Measurements from ENCODE around the gene PEMT. TPM values are rescaled to one million over a fixed set of nuclear protein-coding genes. Genes with fewer than 3 reads are reported as not detected.

Gene PEMT
- total RNA-seq, 1 experiment from 2014 or later, result 39.8 TPM

DNA sequence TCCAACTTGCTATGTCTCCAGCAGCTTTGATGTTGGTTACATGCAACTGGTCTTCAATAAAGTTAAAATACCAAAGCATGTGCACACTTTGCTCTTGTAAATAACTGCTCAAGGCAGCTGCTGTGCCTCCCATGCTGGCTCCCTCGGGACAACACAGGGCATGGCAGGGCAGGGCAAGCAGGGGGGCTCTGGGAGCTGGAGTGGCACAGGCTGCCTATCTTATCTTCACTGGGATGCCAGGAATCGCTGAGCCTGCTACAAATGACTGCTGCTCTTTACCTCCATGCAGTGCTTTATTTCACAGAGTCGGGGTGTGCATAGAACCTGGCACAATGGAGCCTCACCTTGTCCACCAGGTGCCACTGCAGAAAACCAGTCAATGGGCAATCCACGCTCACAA, 21.8 kb downstream of the PEMT start:
- no TSS peak for BruUV-seq (replicated peaks)
- Histone ChIP-seq H3K9me3 (ENCODE audit: low read depth, low read length, poor library complexity, severe bottlenecking) (no peaks in the 10 kb centered on the region), H3K36me3 (ENCODE audit: insufficient read depth, low read length, poor library complexity, severe bottlenecking) (no peaks in the 10 kb centered on the region), H3K27ac (ENCODE audit: low read depth, low read length, poor library complexity, severe bottlenecking) (no peak overlapping the region), H3K4me3 (ENCODE audit: low read depth, low read length, poor library complexity, severe bottlenecking) (no peak overlapping the region), H3K4me1 (ENCODE audit: insufficient read depth, low read length, poor library complexity, severe bottlenecking) (no peaks in the 10 kb centered on the region), H3K27me3 (replicated peaks; ENCODE audit: insufficient read depth, low read depth, low read length, poor library complexity) (no peaks in the 10 kb centered on the region)
- ChIA-PET POLR2A (ENCODE audit: low non-redundant PET) (no interaction called here), CTCF (interaction anchor here (3.5 kb wide), 1 partner anchor 73 kb away, joined by 26 read pairs; the partner anchor contains the start of gene RASD1)
- TF ChIP-seq, protein P1, sequence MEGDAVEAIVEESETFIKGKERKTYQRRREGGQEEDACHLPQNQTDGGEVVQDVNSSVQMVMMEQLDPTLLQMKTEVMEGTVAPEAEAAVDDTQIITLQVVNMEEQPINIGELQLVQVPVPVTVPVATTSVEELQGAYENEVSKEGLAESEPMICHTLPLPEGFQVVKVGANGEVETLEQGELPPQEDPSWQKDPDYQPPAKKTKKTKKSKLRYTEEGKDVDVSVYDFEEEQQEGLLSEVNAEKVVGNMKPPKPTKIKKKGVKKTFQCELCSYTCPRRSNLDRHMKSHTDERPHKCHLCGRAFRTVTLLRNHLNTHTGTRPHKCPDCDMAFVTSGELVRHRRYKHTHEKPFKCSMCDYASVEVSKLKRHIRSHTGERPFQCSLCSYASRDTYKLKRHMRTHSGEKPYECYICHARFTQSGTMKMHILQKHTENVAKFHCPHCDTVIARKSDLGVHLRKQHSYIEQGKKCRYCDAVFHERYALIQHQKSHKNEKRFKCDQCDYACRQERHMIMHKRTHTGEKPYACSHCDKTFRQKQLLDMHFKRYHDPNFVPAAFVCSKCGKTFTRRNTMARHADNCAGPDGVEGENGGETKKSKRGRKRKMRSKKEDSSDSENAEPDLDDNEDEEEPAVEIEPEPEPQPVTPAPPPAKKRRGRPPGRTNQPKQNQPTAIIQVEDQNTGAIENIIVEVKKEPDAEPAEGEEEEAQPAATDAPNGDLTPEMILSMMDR (conservative IDR thresholded peaks at IDR 0.05; ENCODE audit: low read depth, low read length), result no peak
- no peak for TF ChIP-seq EZH2 (IDR thresholded peaks at IDR 0.05; ENCODE audit: borderline replicate concordance, low read depth, low read length, poor library complexity, severe bottlenecking)
- intact Hi-C loops (cut with micrococcal nuclease; ENCODE audit: unreplicated experiment), result loop anchor here (2.0 kb wide), 3 partner anchors 71 to 213 kb away; partner anchors contain the start of gene RASD1
- no peak for DNase-seq (ENCODE audit: low spot score)

DNA sequence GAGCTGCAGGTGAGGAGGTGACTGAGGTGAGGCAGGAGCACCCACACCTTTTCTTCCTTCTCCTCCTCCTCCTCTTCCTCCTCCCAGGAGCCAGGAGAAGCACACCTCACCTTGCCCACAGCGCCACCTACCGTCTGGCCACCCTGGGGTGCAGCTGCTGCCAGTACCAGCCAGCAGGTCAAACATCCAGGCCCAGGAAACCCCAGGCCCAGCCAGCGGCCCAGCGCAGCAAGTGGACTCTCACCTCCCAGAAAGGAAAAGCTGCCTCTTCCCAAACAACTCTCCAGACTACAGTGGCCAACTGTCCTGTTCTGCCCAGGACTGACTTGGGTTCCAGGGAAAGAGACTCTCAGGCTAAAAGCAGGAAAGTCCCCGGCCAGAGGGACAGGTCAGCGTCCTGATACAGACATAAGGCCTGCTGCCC, 22.7 kb downstream of the PEMT start:
- no peaks in the 10 kb centered on the region for H3K4me1 ChIP-seq (ENCODE audit: insufficient read depth, low read length, poor library complexity, severe bottlenecking)
- TF ChIP-seq EZH2 (IDR thresholded peaks at IDR 0.05; ENCODE audit: borderline replicate concordance, low read depth, low read length, poor library complexity, severe bottlenecking), result no peak
- TF ChIP-seq, protein P1 (conservative IDR thresholded peaks at IDR 0.05; ENCODE audit: low read depth, low read length), result peak; percentile 87
- CTCF ChIA-PET, result interaction anchor here (3.5 kb wide), 1 partner anchor 72 kb away, joined by 26 read pairs; the partner anchor contains the start of gene RASD1

DNA sequence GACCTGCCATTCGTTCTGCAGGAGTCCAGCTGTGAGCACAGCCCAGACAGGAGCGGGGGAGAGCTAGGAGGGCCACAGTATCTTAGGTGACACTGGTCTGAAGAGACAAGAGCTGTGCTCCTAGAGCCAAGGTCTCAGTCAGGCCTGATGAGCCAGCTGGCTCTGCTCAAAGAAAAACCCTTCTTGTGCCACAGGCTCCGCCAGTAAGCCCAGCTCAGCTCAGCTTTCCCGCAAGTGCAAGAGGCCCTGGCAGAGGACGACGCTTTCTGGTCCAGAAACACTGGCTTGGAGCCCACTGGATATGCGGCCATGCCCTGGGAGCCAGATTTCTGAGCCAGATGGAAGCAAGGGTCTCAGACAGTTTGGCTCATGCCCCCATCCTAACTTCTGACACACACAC, 23.9 kb downstream of the PEMT start:
- H3K27ac ChIP-seq (ENCODE audit: low read depth, low read length, poor library complexity, severe bottlenecking), result no peak overlapping the region
- intact Hi-C loops (cut with micrococcal nuclease; ENCODE audit: unreplicated experiment), result loop anchor here (2.0 kb wide), 2 partner anchors 73 to 211 kb away; no protein-coding TSS in a partner anchor
- no peaks in the 10 kb centered on the region for H3K27me3 ChIP-seq (replicated peaks; ENCODE audit: insufficient read depth, low read depth, low read length, poor library complexity)
- ChIA-PET POLR2A (ENCODE audit: low non-redundant PET) (no interaction called here), CTCF (interaction anchor here (3.5 kb wide), 1 partner anchor 71 kb away, joined by 26 read pairs; the partner anchor contains the start of gene RASD1)
- BruUV-seq (replicated peaks), result no TSS peak
- TF ChIP-seq EZH2 (IDR thresholded peaks at IDR 0.05; ENCODE audit: borderline replicate concordance, low read depth, low read length, poor library complexity, severe bottlenecking), result no peak
- TF ChIP-seq, protein P1 (conservative IDR thresholded peaks at IDR 0.05; ENCODE audit: low read depth, low read length), result no peak
- no peaks in the 10 kb centered on the region for H3K4me1 ChIP-seq (ENCODE audit: insufficient read depth, low read length, poor library complexity, severe bottlenecking)
- H3K36me3 ChIP-seq (ENCODE audit: insufficient read depth, low read length, poor library complexity, severe bottlenecking), result no peaks in the 10 kb centered on the region
- DNase-seq (ENCODE audit: low spot score), result no peak
- H3K4me3 ChIP-seq (ENCODE audit: low read depth, low read length, poor library complexity, severe bottlenecking), result no peak overlapping the region
- no peaks in the 10 kb centered on the region for H3K9me3 ChIP-seq (ENCODE audit: low read depth, low read length, poor library complexity, severe bottlenecking)

More for the DNA sequence above, 22.7 kb downstream of the PEMT start:
- no TSS peak for BruUV-seq (replicated peaks)
- H3K27ac ChIP-seq (ENCODE audit: low read depth, low read length, poor library complexity, severe bottlenecking), result no peak overlapping the region
- no peak overlapping the region for H3K4me3 ChIP-seq (ENCODE audit: low read depth, low read length, poor library complexity, severe bottlenecking)
- POLR2A ChIA-PET (ENCODE audit: low non-redundant PET), result no interaction called here
- peak; percentile 46 for DNase-seq (ENCODE audit: low spot score)
- H3K36me3 ChIP-seq (ENCODE audit: insufficient read depth, low read length, poor library complexity, severe bottlenecking), result no peaks in the 10 kb centered on the region
- intact Hi-C loops (cut with micrococcal nuclease; ENCODE audit: unreplicated experiment), result loop anchor here (2.0 kb wide), 2 partner anchors 72 to 212 kb away; no protein-coding TSS in a partner anchor
- H3K9me3 ChIP-seq (ENCODE audit: low read depth, low read length, poor library complexity, severe bottlenecking), result no peaks in the 10 kb centered on the region
- H3K27me3 ChIP-seq (replicated peaks; ENCODE audit: insufficient read depth, low read depth, low read length, poor library complexity), result no peaks in the 10 kb centered on the region

All from A673 (cell line).